Stimulated activated CD4-positive, alpha-beta T cell treated with anti-CD3 and anti-CD28 coated beads, Interleukin-12 subunit alpha, Interleukin-12 subunit beta, amount 100 ng/mL, for 48 hours (primary cell): ENCODE measurements around the gene SOX30.

ENCODE experiments used
- DNase-seq, 3 donors: peaks; one replicate each; pipeline ENCODE4 v3.0.0-alpha.2; 2020; ENCODE audit warnings: low read depth in 2 of 3, low spot score in 1 of 3

The SOX30 gene

DNA sequence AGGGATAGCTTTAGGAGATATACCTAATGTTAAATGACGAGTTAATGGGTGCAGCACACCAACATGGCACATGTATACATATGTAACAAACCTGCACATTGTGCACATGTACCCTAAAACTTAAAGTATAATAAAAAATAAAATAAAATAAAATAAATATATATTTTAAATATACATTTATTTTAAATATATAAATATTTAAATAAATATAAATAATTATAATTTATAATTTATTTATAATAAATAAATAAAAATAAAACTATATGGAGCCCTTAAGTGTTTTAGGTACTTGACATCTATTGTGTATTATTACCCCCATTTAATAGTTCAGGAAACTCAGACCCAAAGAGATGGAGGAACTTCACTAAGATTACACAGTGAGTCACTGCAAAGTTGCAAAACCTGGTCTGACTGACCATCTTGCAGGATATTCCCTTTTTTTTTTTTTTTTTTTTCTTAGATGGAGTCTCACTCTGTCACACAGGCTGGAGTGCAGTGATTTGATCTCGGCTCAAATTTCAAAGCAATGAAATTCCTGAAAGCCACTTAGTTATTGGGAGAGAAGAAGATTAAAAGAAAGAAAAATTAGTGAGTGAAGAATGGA is 13.3 kb upstream of the SOX30 start:
- no peak for DNase-seq

DNA sequence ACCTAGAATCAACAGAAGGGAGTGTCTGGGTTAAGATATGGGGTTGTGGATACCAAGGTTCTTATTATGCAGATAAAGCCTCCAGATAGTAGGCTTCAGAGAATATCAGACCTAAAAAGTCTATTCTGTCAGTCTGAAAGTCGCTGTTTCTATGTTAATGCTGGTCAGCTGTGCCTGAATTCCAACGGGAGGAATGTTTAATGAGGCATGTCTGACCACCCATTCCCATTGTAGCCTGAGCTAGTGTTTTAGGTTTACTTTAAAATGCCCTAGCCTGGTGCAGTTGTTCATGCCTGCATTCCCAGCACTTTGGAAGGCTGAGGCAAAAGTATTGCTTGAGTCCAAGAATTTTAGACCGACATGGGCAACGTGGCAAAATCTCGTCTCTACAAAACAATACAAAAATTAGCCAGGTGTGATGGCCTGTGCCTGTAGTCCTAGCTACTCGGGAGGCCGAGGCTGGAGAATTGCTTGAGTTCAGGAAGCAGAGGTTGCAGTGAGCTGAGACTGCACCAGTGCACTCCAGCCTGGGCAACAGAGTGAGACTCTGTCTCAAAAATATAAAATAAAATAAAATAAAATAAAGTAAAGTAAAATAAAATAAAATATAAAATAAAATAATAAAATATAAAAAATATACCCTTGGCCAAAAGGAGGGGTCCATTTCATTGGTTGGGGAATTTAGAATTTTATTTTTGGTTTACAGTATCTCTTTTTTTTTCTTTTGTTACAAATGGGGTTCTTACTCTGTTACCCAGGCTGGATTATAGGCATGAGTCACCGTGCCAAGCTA is 7.8 kb upstream of the SOX30 start:
- no peak for DNase-seq

DNA sequence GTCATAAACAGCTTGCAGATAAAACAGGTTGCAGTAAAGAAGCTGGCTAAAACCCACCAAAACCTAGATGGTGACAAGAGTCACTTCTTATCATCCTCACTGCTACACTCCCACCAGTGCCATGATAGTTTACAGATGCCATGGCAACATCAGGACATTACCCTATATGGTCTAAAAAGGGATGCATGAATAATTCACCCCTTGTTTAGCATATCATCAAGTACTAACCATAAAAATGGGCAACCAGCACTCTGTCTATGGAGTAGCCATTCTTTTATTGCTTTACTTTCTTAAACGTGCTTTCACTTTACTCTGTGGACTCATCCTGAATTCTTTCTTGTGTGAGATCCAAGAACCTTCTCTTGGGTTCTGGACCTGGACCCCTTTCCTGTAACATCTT is 6.7 kb upstream of the SOX30 start:
- DNase-seq = no peak

DNA sequence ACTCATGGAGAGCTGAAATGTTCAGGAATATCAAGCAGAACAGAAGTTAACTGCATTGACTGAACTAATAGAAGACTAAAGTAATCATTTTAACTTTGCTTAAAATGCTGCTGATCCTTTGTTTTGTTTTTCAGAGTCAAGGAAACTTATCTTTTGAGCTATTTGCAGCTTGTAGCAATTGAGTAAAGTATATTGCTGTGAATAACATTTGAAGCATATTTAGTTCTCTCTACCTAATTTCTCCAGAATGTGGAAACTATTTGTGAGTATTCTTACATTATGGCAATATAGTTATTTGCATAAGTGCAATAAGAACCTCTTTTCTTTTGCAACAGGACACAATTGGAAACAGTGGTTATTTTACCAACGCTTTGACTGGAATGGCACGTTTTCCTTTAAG is 5.3 kb upstream of the SOX30 start:
- DNase-seq = no peak

DNA sequence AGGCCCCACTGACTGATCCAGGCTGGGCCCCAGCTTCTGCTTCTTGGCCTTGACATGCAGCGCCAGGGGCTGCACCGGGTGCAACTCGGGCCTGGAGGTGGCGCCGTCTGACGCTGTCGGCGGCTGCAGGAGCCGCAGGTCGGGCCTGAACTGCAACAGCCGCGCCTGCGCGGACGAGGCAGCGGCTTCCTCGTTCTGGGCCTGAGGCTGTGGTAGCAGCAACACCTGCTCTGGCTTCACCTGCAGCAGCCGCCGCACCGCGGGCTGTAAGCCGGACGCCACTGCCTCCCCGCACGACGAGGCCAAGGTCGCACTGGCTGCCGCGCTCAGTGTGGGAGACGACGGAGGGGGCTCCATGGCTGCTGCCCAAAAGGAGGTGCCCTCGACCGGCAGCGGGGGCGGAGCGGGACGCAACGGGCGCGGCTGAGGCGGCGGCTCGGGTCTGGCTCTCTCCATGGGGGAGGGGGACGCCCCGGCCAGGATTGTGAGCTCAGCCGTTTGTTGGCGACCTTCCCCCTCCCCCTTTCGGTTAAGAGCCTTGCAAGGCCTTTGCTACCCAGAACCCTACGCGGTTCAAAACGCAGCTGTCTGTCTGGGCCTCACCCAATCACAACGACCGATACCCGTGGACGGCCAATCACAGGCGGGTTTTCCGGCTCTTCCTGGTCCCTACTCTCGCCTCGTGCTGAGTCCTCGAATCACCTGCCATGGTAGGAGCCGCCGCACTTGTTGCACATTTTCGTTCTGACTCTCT is 438 bp downstream of the SOX30 start:
- peak; percentile 67 to 78 (median 76) for DNase-seq

DNA sequence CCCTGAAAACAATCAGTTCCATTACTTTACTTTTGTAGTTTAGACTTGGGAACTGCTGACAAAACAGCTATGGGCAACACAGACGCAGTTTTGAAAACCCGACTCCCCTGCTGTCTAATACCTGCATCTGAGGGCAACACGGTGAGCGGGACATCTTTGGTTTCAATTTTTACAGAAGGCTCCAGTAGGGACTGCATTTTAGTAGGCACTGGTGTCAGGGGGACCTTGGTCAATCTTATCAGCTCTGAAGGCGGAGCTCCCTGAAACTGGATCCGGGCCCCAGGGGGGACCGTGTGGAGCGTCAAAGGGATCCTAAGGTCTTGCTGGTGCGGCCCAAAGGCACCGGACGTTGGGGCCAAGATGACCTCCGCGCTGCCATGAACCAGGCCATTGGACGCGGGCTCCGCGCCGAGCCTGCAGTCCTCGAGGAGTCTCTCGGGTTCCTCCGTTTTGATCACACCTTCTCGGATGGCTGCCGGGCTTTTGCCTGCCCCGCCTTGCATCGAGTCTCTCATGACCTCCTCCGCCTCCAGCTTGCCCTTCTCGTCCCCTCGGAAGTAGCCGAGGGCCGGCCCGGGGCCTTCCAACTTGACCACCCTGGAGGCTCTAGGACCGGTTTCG is 1.1 kb downstream of the SOX30 start:
- no peak for DNase-seq

DNA sequence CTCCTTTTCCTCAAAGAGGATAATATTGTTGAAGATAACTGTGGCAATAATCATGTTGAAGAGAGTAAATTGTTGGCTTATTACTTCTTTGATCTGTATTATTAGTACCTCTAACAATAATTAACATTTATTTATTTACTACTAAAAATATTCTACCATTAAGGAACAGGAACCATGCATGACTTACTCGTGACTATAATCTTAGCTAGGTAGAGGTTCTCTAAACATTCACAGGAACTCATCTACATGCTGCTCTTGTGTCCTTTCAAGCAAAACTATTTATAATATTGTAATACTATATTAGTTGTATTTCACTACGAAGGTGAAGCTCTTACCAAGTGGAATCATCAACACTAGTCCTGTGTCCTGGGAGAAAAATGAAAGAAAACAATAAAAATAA is 3.1 kb downstream of the SOX30 start:
- no peak for DNase-seq

DNA sequence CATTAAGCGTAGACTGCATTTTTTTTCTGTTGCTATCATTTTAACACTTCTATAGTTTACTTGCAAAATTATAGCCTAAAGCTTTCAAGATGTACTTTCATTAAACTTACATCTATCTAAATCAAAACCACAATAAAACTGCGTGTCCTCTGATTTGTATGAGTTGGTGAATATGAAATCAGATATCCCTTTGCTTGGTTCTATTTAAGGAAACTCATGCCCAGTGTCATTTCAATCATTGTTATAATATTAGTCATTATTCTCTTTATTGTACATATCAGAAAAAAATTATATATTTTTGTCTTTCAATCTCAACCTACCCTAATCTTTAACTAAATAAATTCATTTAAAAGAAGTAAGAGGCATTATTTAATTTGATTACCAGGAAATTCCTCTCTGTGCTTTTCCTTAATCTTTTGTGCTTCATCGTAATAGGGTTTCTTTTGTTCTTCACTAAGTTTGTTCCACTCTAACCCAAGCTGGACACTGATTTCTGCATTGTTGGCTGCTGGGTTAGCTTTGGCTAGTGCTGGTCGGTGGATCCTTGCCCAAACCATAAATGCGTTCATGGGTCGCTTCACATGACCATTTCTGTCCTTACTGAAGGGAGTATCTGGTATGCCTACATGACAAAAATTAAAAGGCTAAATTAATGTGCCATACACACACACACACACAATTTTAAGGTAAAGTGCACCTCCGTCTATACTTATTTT is 3.8 kb downstream of the SOX30 start:
- no peak for DNase-seq

DNA sequence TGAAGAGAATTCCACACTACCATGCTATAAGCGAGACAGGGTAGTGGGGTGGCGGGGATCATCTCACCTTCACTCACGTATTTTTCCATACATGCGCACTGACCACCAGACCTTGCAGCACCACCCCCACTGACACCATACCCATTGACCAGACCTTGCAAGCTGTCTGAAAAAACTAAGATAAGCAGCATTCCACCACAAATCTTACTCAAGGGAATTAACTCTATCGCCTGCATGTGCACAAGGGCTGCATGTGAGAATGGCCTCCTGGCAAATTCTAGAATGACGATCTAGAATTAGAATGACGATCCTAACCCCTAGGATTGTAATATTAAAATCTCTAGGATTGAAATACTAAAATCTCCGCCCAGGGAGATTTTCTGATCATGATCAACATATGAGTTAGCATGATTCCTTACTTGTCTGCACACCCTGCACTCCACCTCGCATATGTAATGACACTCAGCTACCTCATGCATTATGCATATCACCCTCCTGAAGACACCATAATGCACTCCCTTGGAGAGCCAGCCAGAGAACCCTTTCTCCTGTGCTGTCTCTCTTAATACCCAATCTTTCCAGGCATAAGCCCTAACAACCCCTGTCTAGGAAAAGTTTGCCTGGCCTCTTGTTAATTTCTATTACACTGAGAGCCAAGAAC is 11.7 kb downstream of the SOX30 start:
- DNase-seq = no peak

DNA sequence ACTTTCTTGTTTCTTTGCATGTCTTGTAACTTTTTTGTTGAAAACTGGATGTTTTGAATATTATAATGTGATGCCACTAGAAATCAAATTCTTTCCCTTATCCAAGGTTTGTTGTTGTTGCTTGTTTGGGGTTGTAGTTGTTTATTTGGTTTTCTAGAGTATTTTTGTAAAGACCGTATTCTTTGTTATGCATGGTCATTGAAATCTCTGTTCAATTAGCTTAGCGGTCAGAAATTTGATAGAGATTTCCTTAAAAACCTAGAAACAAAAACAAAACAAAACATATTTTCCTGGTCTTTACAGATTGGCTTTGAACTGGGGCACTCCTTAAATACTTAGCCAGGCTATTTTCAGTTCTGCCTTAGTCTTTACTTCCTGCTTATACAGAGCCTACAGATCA is 21.9 kb downstream of the SOX30 start:
- DNase-seq = no peak

DNA sequence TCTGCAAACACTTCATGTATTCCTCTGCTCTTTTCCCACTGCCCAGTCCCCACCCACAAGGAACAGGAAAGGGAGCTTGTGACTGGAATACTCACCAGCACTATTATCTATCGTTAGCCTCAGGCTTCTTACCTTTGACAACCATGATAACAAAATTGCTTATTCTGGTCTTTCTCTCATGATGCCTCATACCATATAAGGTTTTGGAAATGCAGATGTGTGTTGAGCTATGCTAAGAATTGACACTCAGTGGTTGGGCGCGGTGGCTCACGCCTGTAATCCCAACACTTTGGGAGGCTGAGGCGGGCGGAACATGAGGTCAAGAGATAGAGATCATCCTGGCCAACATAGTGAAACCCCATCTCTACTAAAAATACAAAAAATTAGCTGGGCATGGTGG is 25.4 kb downstream of the SOX30 start:
- no peak for DNase-seq

DNA sequence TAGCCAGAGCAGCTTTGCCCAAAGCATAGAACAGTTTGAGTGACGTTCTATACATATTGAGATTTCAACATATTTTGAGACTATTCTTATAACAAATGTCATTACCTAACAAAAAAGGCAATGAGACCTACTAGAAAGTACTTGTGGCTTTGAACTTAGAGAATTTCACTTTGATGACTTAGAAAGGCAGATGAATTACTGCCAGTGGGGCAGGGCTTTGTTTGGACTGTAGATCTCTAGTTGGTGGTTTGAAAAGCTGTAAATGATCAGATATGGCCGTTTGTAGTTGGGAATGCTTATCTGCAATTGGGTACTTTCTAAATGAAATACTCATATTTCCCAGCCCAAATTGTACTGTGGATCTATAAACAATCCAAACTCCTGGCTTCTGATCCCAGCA is 28.1 kb downstream of the SOX30 start:
- DNase-seq = no peak

DNA sequence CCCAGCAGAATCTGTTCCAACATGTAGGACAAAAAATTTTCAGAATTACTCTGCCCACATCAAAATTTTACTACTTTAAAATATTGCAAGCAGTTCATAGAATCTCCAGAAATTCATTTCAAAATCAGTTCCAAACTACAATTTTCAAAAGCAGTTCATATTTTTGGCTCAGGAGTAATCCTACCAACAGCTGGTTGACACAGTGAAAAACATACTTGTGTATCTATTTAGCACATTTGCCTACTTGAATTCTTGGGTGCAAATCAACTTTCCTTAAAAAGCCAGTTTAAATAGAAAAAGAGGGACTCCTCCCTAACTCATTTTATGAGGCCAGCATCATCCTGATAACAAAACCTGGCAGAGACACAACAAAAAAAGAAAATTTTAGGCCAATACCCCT is 31.5 kb downstream of the SOX30 start:
- DNase-seq = no peak

DNA sequence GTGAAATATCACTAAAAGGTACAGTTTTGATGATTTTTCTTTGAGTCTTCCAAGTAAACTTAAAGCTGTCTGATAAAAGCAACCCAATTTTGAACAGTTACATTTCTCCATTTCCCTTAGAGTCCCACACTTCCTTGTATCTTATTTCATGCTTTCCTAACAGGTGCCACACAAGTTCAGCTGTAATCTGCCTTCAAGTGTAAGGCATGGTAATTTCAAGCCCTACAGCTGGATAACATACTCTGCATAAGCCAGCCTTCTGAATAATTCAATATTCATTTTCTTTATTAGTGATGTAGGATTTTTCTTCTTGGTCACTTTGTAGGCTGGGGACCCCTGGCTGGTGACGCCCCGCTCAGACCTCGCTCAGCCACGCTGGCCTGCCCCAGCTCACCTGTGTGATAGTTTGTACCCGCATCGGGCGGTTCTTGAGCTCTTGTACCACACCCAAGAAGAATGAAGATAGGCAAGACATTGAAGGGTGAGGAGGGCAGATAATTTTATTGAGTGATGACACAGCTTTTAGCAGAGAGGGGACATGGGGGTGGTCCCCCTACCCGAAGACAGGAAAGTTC is 34.0 kb downstream of the SOX30 start:
- DNase-seq = no peak

DNA sequence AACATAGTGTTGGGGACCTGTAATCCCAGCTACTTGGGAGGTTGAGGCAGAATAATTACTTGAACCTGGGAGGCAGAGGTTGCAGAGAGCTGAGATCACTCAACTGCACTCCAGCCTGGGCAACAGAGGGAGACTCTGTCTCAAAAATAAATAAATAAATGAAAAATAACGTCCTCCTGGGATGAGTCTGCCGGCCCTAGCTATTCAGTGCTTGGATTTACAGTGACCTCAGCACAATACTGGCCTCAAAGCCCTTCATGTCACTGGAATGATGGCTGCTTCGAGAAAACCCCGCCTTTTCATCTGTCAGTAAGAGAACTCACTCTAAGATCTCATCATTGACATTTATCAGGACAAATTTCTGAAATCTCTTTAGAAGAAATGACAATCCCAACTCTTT is 35.5 kb downstream of the SOX30 start:
- DNase-seq = no peak

DNA sequence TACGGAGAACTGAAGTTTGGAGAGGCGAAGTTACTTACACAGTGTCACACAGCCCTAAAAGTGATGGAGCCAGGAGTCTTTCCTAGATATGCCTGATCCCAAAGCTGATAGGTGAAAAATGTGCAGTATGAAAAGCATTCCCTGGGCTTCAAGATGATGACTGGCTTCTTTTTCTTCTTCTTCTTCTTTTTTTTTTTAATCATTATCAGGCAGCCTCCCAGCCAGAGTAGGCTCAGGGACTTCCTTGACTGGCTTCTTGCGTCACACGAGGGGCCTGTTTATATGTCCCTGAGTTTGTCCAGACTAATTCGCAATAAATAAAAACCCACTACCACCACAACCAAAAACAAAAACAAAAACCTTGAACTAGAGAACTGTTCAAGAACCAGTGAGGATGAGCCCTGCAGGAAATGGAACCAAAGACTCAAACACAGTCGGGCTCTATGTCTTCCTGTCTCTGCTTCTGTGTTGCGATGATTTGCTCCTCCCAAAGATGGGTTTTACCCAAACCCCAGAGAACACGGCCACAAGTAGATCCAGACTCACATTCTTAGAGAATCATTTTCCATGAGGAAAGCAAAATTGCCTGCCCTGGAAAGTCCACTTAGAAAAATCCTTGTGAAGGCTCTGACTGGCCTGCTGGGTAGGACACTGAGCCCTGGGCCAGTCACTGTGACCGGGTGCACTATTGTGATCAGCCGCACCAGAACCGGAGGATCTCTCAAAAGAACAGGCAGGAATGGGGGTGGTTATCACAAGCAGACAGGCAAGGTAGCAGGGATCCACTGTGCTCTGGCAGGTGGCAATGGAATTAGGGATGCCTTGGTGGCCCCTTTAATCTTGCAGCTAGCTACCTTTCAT is 38.6 kb downstream of the SOX30 start:
- DNase-seq = no peak

DNA sequence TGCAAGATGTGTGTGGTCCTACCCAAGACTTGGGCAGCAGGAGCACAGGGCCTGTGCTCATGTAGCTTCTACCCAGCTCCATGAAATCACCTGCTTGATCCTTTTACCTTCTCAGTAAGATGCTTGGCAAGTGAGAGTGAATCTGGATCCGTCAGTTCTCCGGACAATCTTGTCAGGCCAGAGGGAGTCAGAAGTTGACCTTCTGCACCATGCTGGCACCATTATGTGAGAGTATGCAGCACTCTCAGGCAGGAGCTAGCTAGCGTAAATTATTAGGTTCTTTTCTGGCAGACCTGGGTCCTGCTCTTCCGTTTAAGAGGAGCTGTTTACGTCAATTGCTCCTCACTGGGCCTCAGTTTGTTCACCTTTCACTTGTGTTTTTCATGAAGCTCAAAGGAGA is 39.7 kb downstream of the SOX30 start:
- DNase-seq = no peak

DNA sequence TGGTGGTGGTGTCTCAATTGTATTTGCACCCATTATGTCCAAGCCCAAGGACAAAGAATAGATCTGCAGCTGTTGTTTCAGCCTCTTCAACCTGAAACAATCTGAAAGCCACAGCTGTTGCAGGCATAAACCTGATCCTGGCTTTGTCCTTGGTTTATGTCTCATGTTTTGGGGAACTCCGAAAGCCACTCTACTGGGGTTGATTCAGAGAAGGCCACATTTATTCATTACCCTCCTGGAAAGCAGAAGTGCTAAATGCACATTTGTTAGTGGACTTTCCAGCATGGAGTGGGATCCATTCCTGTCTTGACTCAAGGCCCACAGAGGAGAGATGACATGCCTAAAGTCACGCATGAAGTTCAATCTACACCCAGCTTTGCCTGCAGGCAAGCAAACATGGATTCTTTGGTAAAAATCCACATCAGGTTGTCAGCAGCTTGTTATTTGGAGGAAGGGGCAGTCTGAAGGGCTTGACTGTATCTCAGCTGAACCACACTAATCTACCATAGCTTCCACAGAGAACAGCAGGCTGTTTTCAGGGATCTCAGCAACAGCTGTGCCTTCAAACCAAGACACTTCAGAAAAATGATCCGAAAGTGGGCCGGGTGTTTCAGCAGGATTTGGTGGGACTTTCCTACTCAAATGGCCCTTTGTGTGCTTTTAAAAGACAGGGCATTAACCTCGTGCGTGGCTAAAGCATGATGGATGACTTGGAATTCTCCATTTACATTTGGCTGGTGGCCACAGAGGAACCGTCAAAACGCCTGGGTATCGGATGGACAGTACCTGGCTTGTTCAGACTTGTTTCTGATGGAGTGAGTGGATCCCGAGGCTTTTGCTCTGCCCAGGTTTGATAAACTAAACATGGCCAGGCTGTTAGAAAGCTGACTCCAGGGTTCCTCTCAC is 40.4 kb downstream of the SOX30 start:
- DNase-seq = no peak
